K562 (cell line): ENCODE data around the gene GART. TPM values are rescaled to one million over a fixed set of nuclear protein-coding genes. Genes with fewer than 3 reads are reported as not detected.
A peak's percentile ranks its signal among the peaks of the same experiment; 100 is the strongest.

ENCODE experiments used
- ATAC-seq: fragments of 200-7000 bp; cut with Tn5 transposase; 3 replicates; pipeline ENCODE4 v1.9.1; 2020; ENCODE audit warnings: moderate library complexity
- BruUV-seq: library from RNA; stranded (reverse); fragments of 400-500 nt; replicated peaks from 2 replicates; lab custom pipeline; 2021; lab: Mats Ljungman, UMichigan
- CTCF ChIA-PET: fragments of 300-600 bp; formaldehyde crosslinking; extraction: SDS; loops from one replicate; lab custom pipeline; 2021; ENCODE audit warnings: low intra/inter-chr PET ratio; lab: Yijun Ruan, JAX
- POLR2A ChIA-PET: fragments of 300-600, 350-650 bp; sonication (Branson Sonifier 250); formaldehyde crosslinking; extraction: SDS; loops from one replicate; lab custom pipeline; 2021; ENCODE audit warnings: antibody characterized with exemption, inconsistent platforms; lab: Yijun Ruan, JAX
- DNase-seq, 4 experiments: peaks; one replicate each; pipeline versions ENCODE4 v3.0.0 to v3.0.0-alpha.2; 2011 to 2018; ENCODE audit warnings: low spot score in 3 of 4, mixed read lengths in 3 of 4; ENCODE audit errors: extremely low read depth in 1 of 4
- FAIRE-seq: peaks from 2 replicates; lab custom pipeline; 2011; peaks lifted over from hg19 to GRCh38; lab: Jason Lieb, UNC
- H2AFZ ChIP-seq: 2 replicates; pipeline ENCODE4 v1.6.0; 2011; ENCODE audit warnings: low read depth, low read length, control low read depth, inconsistent platforms
- H3K27ac ChIP-seq: fragments of 200-600 bp; 3 replicates; pipeline ENCODE4 v1.8.0; 2011; ENCODE audit warnings: low read depth, mild to moderate bottlenecking, control low read depth, inconsistent platforms, low read length, moderate library complexity, mixed read lengths; ENCODE audit errors: extremely low read depth
- H3K27me3 ChIP-seq, 2 experiments: fragments of 300-600 bp in 1 of 2; 2 replicates in 1 of 2; 3 replicates in 1 of 2; pipeline versions ENCODE4 v1.6.0 to v1.8.0; 2011; ENCODE audit warnings: inconsistent platforms in 2 of 2, low read length in 2 of 2, mild to moderate bottlenecking in 1 of 2, mixed read lengths in 1 of 2, moderate library complexity in 1 of 2; ENCODE audit not compliant: control insufficient read depth in 2 of 2, insufficient read depth in 2 of 2
- H3K36me3 ChIP-seq: fragments of 300-600 bp; 3 replicates; pipeline ENCODE4 v1.8.0; 2011; ENCODE audit warnings: mild to moderate bottlenecking, low read length, inconsistent platforms; ENCODE audit not compliant: control insufficient read depth, insufficient read depth
- H3K4me1 ChIP-seq, 2 experiments: fragments of 200-600 bp in 1 of 2; replicated peaks in 1 of 2; 2 replicates in 1 of 2; 3 replicates in 1 of 2; pipeline versions ENCODE4 v1.5.1 to v1.8.0; 2011; ENCODE audit warnings: inconsistent platforms in 2 of 2, low read length in 2 of 2, mild to moderate bottlenecking in 1 of 2, mixed read lengths in 1 of 2, moderate library complexity in 1 of 2; ENCODE audit not compliant: control insufficient read depth in 2 of 2, insufficient read depth in 2 of 2
- H3K4me2 ChIP-seq: 2 replicates; pipeline ENCODE4 v1.6.1; 2011; ENCODE audit warnings: low read length, control low read depth, inconsistent platforms, mixed read lengths; ENCODE audit not compliant: insufficient read depth
- H3K4me3 ChIP-seq: fragments of 200-600 bp; sonication (generic), shearing (Covaris generic); 2 replicates; pipeline ENCODE4 v1.5.1; 2016; ENCODE audit warnings: control low read depth, inconsistent platforms
- H3K79me2 ChIP-seq: fragments of 200-600 bp; 3 replicates; pipeline ENCODE4 v1.8.0; 2011; ENCODE audit warnings: low read length, inconsistent platforms; ENCODE audit not compliant: control insufficient read depth, insufficient read depth
- H3K9ac ChIP-seq, 2 experiments: 2 replicates each; pipeline versions ENCODE4 v1.6.0 to v1.6.1; 2011; ENCODE audit warnings: low read depth in 2 of 2, low read length in 2 of 2, control low read depth in 1 of 2, inconsistent platforms in 1 of 2, mild to moderate bottlenecking in 1 of 2, mixed read lengths in 1 of 2; ENCODE audit not compliant: insufficient read depth in 1 of 2
- H3K9me1 ChIP-seq: one replicate; pipeline ENCODE4 v1.6.0; 2011; ENCODE audit warnings: inconsistent platforms, mild to moderate bottlenecking, low read length, moderate library complexity; ENCODE audit not compliant: control insufficient read depth, insufficient read depth
- H3K9me3 ChIP-seq: replicated peaks from 2 replicates; pipeline ENCODE4 v1.5.1; 2011; ENCODE audit warnings: low read depth, low read length, inconsistent platforms; ENCODE audit not compliant: control insufficient read depth, insufficient read depth
- H4K20me1 ChIP-seq: replicated peaks from 2 replicates; pipeline ENCODE4 v1.6.1; 2011; ENCODE audit warnings: low read length, inconsistent platforms, mixed read lengths; ENCODE audit not compliant: control insufficient read depth, insufficient read depth
- FOXK1 ChIP-seq: sonication (generic); formaldehyde crosslinking; IDR thresholded peaks from 2 replicates; pipeline ENCODE4 v1.8.0; 2022; ENCODE audit warnings: missing genetic modification reagents, mild to moderate bottlenecking, borderline replicate concordance
- MXI1 ChIP-seq: IDR thresholded peaks from 2 replicates; pipeline ENCODE4 v1.6.1; 2011; ENCODE audit warnings: low read depth, mild to moderate bottlenecking, improper control_type of control experiment, low read length
- MYNN ChIP-seq, 2 experiments: sonication (generic); formaldehyde crosslinking in 1 of 2; IDR thresholded peaks; 2 replicates each; pipeline versions ENCODE4 v1.5.0 to v1.6.1; 2016 to 2020; ENCODE audit warnings: antibody characterized with exemption in 1 of 2, missing genetic modification reagents in 1 of 2
- POLR2B ChIP-seq: fragments of 450-650 bp; IDR thresholded peaks from 2 replicates; pipeline ENCODE4 v1.6.1; 2018; ENCODE audit warnings: low read depth; ENCODE audit not compliant: partially characterized antibody
- POLR2G ChIP-seq: fragments of 200-400 bp; formaldehyde crosslinking; IDR thresholded peaks from 2 replicates; pipeline ENCODE4 v1.6.1; 2017; ENCODE audit warnings: low read depth, mild to moderate bottlenecking, antibody characterized with exemption, low read length, moderate library complexity
- SP1 ChIP-seq: sonication (generic); formaldehyde crosslinking; IDR thresholded peaks from 2 replicates; pipeline ENCODE4 v1.8.1; 2022; ENCODE audit warnings: mild to moderate bottlenecking, missing genetic modification reagents
- WGBS: fragments of 100-300 bp; shearing (Covaris generic); methylation state at CpG from one replicate; pipeline ENCODE4 v1.1.6; 2016; ENCODE audit warnings: low coverage, mixed read lengths; ENCODE audit not compliant: insufficient coverage; ENCODE audit errors: missing lambda C conversion rate; 5-methylcytosine and 5-hydroxymethylcytosine counted together
- in situ Hi-C: fragments of 300-500 bp; cut with MboI; formaldehyde crosslinking; loops from 4 replicates; pipeline ENCODE4 v1.15.0; 2018; ENCODE audit warnings: inconsistent platforms, mixed read lengths
- intact Hi-C: fragments of 100-400 bp; cut with micrococcal nuclease; formaldehyde crosslinking; loops from 2 replicates; pipeline ENCODE4 v1.14.2; 2022
- polyA plus RNA-seq, 8 experiments: library from polyadenylated mRNA; depleted of rRNA in 4 of 8; stranded (reverse) in 5 of 8; unstranded in 3 of 8; fragments of >200 nt; fragmentation: Nextera tagmentation in 2 of 8; fragmentation: Illumina TruSeq in 1 of 8; extraction: Ambion mirVana in 2 of 8; extraction: Trizol in 1 of 8; gene quantifications; 2 replicates each; pipeline versions ENCODE4 v1.2.1 to v1.2.3, GENCODE V29; 2011 to 2014; ENCODE audit warnings: inconsistent platforms in 1 of 8, missing spikeins in 1 of 8
- total RNA-seq, 7 experiments: library from RNA; depleted of rRNA in 6 of 7; stranded (reverse); fragments of >200 nt in 6 of 7; fragmentation: Illumina TruSeq in 2 of 7; extraction: Trizol in 2 of 7; gene quantifications; 2 replicates each; pipeline versions ENCODE4 v1.2.1 to v1.2.3, GENCODE V29; 2011 to 2021; ENCODE audit warnings: low replicate concordance in 1 of 7
- TF ChIP-seq, protein P1 (sequence below): fragments of 450-650 bp; IDR thresholded peaks from 2 replicates; pipeline ENCODE4 v1.6.1; 2014; ENCODE audit warnings: low read depth, mild to moderate bottlenecking, moderate library complexity, borderline replicate concordance

GART gene
- total and polyA plus RNA-seq, 9 of the 15 experiments (the other 6 are each of a cell fraction or from before 2014, with no cell fraction given): 141 to 429 (median 349) TPM

DNA sequence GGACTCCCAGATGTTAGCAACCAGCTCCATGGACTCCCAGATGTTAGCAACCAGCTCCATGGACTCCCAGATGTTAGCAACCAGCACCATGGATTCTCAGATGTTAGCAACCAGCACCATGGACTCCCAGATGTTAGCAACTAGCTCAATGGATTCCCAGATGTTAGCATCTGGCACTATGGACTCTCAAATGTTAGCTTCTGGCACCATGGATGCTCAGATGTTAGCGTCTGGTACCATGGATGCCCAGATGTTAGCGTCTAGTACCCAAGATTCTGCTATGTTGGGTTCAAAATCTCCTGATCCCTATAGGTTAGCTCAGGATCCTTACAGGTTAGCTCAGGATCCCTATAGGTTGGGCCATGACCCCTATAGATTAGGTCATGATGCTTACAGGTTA is 9.7 kb upstream of the GART start:
- CTCF ChIA-PET: no interaction called here
- no peak for ATAC-seq

More for the DNA sequence above, 9.7 kb upstream of the GART start:
- no peak overlapping the region for H3K4me3 ChIP-seq
- DNase-seq (no peak), FAIRE-seq (no peak)
- H4K20me1 ChIP-seq: 0 out of 2 replicates have a peak, but pooled peaks cover 4% of the 10 kb centered on the region
- WGBS: 92% methylated on average over 2 of the region's 2 CpGs
- H3K9me1 ChIP-seq: no peaks in the 10 kb centered on the region
- intact Hi-C loops: no loop called here
- 0 out of 2 replicates have a peak, but pooled peaks have one; percentile 69 for TF ChIP-seq FOXK1 (CRISPR knock-in tag)
- 0 out of 2 replicates have a peak, but pooled peaks have one; percentile 46 for TF ChIP-seq SP1 (CRISPR knock-in tag)
- TF ChIP-seq POLR2B: peak; percentile 8
- peak; percentile 21; the same call in 1 of the 2 replicates for TF ChIP-seq MYNN (IDR thresholded peaks at IDR 0.05)
- no peak for TF ChIP-seq MYNN (CRISPR knock-in tag; IDR thresholded peaks at IDR 0.05)
- TF ChIP-seq POLR2G: peak; percentile 24; the same call in 1 of the 2 replicates
- TF ChIP-seq, protein P1, sequence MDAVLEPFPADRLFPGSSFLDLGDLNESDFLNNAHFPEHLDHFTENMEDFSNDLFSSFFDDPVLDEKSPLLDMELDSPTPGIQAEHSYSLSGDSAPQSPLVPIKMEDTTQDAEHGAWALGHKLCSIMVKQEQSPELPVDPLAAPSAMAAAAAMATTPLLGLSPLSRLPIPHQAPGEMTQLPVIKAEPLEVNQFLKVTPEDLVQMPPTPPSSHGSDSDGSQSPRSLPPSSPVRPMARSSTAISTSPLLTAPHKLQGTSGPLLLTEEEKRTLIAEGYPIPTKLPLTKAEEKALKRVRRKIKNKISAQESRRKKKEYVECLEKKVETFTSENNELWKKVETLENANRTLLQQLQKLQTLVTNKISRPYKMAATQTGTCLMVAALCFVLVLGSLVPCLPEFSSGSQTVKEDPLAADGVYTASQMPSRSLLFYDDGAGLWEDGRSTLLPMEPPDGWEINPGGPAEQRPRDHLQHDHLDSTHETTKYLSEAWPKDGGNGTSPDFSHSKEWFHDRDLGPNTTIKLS: no peak
- TF ChIP-seq MXI1: no peak
- no TSS peak for BruUV-seq
- peaks cover 0 to 9% of the 10 kb centered on the region in 2 experiments; a peak in 1 of 5 replicates for H3K4me1 ChIP-seq
- no peak overlapping the region for H2AFZ ChIP-seq
- peaks cover 97% of the 10 kb centered on the region for H3K36me3 ChIP-seq
- POLR2A ChIA-PET: interaction anchor here (1.1 to 10.6 kb wide), 8 partner anchors 8 to 320 kb away, joined by 3 to 130 read pairs (median 4); partner anchors contain the start of genes DNAJC28, GART, SON and TMEM50B
- in situ Hi-C loops: no loop called here
- peaks cover 97% of the 10 kb centered on the region for H3K79me2 ChIP-seq
- H3K27ac ChIP-seq: no peak overlapping the region
- H3K9ac ChIP-seq: no peak overlapping the region
- H3K9me3 ChIP-seq: peaks cover 31% of the 10 kb centered on the region
- H3K4me2 ChIP-seq: no peak overlapping the region
- no peaks in the 10 kb centered on the region for H3K27me3 ChIP-seq
